HepG2 (cell line): ENCODE data around the gene PRSS22. TPM values are rescaled to one million over a fixed set of nuclear protein-coding genes. Genes with fewer than 3 reads are reported as not detected.

Source experiments
- FOXJ3 ChIP-seq: sonication (generic); formaldehyde crosslinking; IDR thresholded peaks from 2 replicates; pipeline ENCODE4 v1.4.0; 2020; ENCODE audit warnings: missing genetic modification reagents, mild to moderate bottlenecking, borderline replicate concordance
- MXI1 ChIP-seq: IDR thresholded peaks from 3 replicates; pipeline ENCODE4 v1.6.1; 2012; ENCODE audit warnings: low read depth, low read length, inconsistent platforms, borderline replicate concordance
- NONO ChIP-seq, 2 experiments: fragments of 450-650 bp in 1 of 2; sonication (generic) in 1 of 2; formaldehyde crosslinking in 1 of 2; IDR thresholded peaks in 1 of 2; conservative IDR thresholded peaks in 1 of 2; 2 replicates each; pipeline versions ENCODE4 v1.6.1 to v1.8.0; 2017 to 2022; ENCODE audit warnings: mild to moderate bottlenecking in 1 of 2, missing genetic modification reagents in 1 of 2, moderate library complexity in 1 of 2
- SATB2 ChIP-seq: sonication (generic); formaldehyde crosslinking; IDR thresholded peaks from 2 replicates; pipeline ENCODE4 v1.5.0; 2020; ENCODE audit warnings: missing genetic modification reagents
- TBL1XR1 ChIP-seq: fragments of 150-350 bp; IDR thresholded peaks from 2 replicates; pipeline ENCODE4 v1.6.1; 2014; ENCODE audit warnings: borderline replicate concordance, low read length; ENCODE audit not compliant: partially characterized antibody
- ZNF33A ChIP-seq: sonication (generic); formaldehyde crosslinking; IDR thresholded peaks from 2 replicates; pipeline ENCODE4 v1.5.1; 2020; ENCODE audit warnings: missing genetic modification reagents, mild to moderate bottlenecking, moderate library complexity, borderline replicate concordance
- ZNF619 ChIP-seq: sonication (generic); formaldehyde crosslinking; IDR thresholded peaks from 2 replicates; pipeline ENCODE4 v1.4.0; 2020; ENCODE audit warnings: mild to moderate bottlenecking, missing genetic modification reagents
- polyA plus RNA-seq, 8 experiments: library from polyadenylated mRNA; depleted of rRNA in 3 of 8; stranded (reverse) in 7 of 8; unstranded in 1 of 8; fragments of >200 nt; fragmentation: Illumina TruSeq in 4 of 8; extraction: Trizol in 4 of 8; gene quantifications; 2 replicates each; pipeline versions ENCODE4 v1.2.1 to v1.2.3, GENCODE V29; 2011 to 2016; ENCODE audit warnings: low read depth in 4 of 8, missing spikeins in 1 of 8, mixed read lengths in 1 of 8; ENCODE audit not compliant: insufficient read depth in 1 of 8
- total RNA-seq, 5 experiments: library from RNA; depleted of rRNA; stranded (reverse); fragments of >200 nt; fragmentation: Illumina TruSeq; extraction: Trizol; gene quantifications; 2 replicates each; pipeline ENCODE4 v1.2.3, GENCODE V29; 2016; ENCODE audit warnings: low read depth in 1 of 5
- TF ChIP-seq, protein P1 (sequence below): sonication (generic); formaldehyde crosslinking; IDR thresholded peaks from 2 replicates; pipeline ENCODE4 v1.4.0; 2020; ENCODE audit warnings: missing genetic modification reagents
- TF ChIP-seq, protein P2 (sequence below): fragments of 450-650 bp; IDR thresholded peaks from 2 replicates; pipeline ENCODE4 v1.6.1; 2017; ENCODE audit warnings: mild to moderate bottlenecking
- TF ChIP-seq, protein P3 (sequence below): sonication (generic); formaldehyde crosslinking; IDR thresholded peaks from 2 replicates; pipeline ENCODE4 v1.8.1; 2023; ENCODE audit warnings: mild to moderate bottlenecking, missing genetic modification reagents
- TF ChIP-seq, protein P4 (sequence below): sonication (generic); formaldehyde crosslinking; IDR thresholded peaks from 2 replicates; pipeline ENCODE4 v1.4.0; 2020; ENCODE audit warnings: mild to moderate bottlenecking, missing genetic modification reagents
- TF ChIP-seq, protein P5 (sequence below): sonication (generic); formaldehyde crosslinking; IDR thresholded peaks from 2 replicates; pipeline ENCODE4 v1.5.0; 2020; ENCODE audit warnings: missing genetic modification reagents, mild to moderate bottlenecking, borderline replicate concordance

PRSS22 gene
- total and polyA plus RNA-seq, 2 of the 13 experiments (the other 11 are each of a cell fraction or from before 2014, with no cell fraction given) = 0.24 to 0.32 TPM

DNA sequence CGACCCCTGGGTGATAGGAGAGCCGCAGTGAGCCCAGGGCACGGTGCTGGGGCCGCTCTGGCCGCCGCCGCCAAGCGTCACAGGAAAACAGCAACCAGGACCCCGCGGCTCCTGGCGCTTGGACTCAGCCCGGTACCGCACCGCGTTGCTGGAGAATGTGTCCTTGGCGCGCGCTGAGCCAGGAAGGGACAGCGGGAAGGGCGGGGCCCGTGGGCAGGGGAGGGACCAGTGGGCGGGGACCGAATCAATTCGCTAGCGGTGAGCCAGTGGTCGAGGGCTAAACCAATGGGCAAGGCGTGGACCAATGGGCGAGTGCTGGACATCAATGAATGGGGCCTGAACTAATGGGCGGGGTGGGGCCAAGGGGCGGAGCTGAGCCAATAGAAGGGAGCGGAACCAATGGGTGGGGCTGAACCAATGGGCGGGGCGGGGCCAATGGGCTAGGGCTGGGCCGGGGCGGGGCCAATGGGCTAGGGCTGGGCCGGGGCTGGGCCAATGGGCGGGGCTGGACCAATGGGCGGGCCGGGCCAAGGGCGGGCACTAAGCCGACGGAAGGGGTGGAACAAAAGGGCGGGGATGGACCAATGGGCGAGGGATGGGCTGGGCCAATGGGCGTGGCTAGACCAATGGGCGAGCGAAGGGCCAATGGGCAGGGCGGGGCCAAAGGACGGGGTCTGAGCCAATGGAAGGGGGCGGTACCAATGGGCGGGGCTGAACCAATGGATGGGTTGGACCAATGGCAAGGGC lies 47.4 kb upstream of the PRSS22 start (continued):
- TF ChIP-seq, protein P1, sequence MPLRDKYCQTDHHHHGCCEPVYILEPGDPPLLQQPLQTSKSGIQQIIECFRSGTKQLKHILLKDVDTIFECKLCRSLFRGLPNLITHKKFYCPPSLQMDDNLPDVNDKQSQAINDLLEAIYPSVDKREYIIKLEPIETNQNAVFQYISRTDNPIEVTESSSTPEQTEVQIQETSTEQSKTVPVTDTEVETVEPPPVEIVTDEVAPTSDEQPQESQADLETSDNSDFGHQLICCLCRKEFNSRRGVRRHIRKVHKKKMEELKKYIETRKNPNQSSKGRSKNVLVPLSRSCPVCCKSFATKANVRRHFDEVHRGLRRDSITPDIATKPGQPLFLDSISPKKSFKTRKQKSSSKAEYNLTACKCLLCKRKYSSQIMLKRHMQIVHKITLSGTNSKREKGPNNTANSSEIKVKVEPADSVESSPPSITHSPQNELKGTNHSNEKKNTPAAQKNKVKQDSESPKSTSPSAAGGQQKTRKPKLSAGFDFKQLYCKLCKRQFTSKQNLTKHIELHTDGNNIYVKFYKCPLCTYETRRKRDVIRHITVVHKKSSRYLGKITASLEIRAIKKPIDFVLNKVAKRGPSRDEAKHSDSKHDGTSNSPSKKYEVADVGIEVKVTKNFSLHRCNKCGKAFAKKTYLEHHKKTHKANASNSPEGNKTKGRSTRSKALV (CRISPR knock-in tag) = peak; percentile 73
- TF ChIP-seq, protein P2, sequence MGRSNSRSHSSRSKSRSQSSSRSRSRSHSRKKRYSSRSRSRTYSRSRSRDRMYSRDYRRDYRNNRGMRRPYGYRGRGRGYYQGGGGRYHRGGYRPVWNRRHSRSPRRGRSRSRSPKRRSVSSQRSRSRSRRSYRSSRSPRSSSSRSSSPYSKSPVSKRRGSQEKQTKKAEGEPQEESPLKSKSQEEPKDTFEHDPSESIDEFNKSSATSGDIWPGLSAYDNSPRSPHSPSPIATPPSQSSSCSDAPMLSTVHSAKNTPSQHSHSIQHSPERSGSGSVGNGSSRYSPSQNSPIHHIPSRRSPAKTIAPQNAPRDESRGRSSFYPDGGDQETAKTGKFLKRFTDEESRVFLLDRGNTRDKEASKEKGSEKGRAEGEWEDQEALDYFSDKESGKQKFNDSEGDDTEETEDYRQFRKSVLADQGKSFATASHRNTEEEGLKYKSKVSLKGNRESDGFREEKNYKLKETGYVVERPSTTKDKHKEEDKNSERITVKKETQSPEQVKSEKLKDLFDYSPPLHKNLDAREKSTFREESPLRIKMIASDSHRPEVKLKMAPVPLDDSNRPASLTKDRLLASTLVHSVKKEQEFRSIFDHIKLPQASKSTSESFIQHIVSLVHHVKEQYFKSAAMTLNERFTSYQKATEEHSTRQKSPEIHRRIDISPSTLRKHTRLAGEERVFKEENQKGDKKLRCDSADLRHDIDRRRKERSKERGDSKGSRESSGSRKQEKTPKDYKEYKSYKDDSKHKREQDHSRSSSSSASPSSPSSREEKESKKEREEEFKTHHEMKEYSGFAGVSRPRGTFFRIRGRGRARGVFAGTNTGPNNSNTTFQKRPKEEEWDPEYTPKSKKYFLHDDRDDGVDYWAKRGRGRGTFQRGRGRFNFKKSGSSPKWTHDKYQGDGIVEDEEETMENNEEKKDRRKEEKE = no peak
- 0 out of 2 replicates have a peak, but pooled peaks have one; percentile 30 for TF ChIP-seq FOXJ3 (CRISPR knock-in tag)
- TF ChIP-seq, protein P3, sequence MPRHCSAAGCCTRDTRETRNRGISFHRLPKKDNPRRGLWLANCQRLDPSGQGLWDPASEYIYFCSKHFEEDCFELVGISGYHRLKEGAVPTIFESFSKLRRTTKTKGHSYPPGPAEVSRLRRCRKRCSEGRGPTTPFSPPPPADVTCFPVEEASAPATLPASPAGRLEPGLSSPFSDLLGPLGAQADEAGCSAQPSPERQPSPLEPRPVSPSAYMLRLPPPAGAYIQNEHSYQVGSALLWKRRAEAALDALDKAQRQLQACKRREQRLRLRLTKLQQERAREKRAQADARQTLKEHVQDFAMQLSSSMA = peak; percentile 90
- no peak for TF ChIP-seq NONO (IDR thresholded peaks at IDR 0.05)
- TF ChIP-seq NONO (CRISPR knock-in tag; conservative IDR thresholded peaks at IDR 0.05) = peak; percentile 83
- peak; percentile 68; the same call in 2 of the 3 replicates for TF ChIP-seq MXI1
- TF ChIP-seq ZNF619 (CRISPR knock-in tag) = no peak
- TF ChIP-seq ZNF33A = no peak
- no peak for TF ChIP-seq SATB2 (CRISPR knock-in tag)
- TF ChIP-seq, protein P4, sequence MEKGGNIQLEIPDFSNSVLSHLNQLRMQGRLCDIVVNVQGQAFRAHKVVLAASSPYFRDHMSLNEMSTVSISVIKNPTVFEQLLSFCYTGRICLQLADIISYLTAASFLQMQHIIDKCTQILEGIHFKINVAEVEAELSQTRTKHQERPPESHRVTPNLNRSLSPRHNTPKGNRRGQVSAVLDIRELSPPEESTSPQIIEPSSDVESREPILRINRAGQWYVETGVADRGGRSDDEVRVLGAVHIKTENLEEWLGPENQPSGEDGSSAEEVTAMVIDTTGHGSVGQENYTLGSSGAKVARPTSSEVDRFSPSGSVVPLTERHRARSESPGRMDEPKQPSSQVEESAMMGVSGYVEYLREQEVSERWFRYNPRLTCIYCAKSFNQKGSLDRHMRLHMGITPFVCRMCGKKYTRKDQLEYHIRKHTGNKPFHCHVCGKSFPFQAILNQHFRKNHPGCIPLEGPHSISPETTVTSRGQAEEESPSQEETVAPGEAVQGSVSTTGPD (CRISPR knock-in tag) = no peak
- TF ChIP-seq, protein P5, sequence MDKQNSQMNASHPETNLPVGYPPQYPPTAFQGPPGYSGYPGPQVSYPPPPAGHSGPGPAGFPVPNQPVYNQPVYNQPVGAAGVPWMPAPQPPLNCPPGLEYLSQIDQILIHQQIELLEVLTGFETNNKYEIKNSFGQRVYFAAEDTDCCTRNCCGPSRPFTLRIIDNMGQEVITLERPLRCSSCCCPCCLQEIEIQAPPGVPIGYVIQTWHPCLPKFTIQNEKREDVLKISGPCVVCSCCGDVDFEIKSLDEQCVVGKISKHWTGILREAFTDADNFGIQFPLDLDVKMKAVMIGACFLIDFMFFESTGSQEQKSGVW (CRISPR knock-in tag) = no peak
- TF ChIP-seq TBL1XR1 = peak; percentile 56
